ENCODE data around the gene PTPRT. TPM values are rescaled to one million over a fixed set of nuclear protein-coding genes. Genes with fewer than 3 reads are reported as not detected.

PTPRT gene
- total and polyA plus RNA-seq, 2 of the 4 experiments (the other 2 are of a cell fraction) = not detected

- in situ Hi-C loops (cut with MboI; ENCODE audit: low sequenced_read_pairs) = no loop called here
- no peak for ATAC-seq (ENCODE audit: low read depth)
- no TSS peak for BruUV-seq (replicated peaks)
Measured at GRCh38 chr20:43029176-43029575, 160.5 kb downstream of the PTPRT start.

More at GRCh38 chr20:43029176-43029575, 160.5 kb downstream of the PTPRT start:
- CTCF ChIA-PET = no interaction called here
- Histone ChIP-seq H3K27ac (ENCODE audit: insufficient read depth, low read length) (no peak overlapping the region), H3K9ac (ENCODE audit: low read depth, low read length) (no peak overlapping the region), H3K4me3 (ENCODE audit: insufficient read depth, low read depth, low read length) (no peak overlapping the region), H4K8ac (ENCODE audit: low read depth in 2 of 2, low read length in 2 of 2) (no peak overlapping the region), H4K91ac (ENCODE audit: insufficient read depth, low read depth, low read length) (no peak overlapping the region), H3K27me3 (ENCODE audit: control insufficient read depth, insufficient read depth, low read length) (no peaks in the 10 kb centered on the region), H3K36me3 (ENCODE audit: control insufficient read depth, insufficient read depth, low read length) (no peaks in the 10 kb centered on the region), H4K5ac (ENCODE audit: low read depth, low read length) (no peak overlapping the region), H3K56ac (ENCODE audit: extremely low read depth, insufficient read depth, low read length) (no peak overlapping the region), H3K9me3 (ENCODE audit: control insufficient read depth, insufficient read depth, low read length) (peaks cover 31% of the 10 kb centered on the region), H2BK5ac (ENCODE audit: low read depth, low read length, poor library complexity, severe bottlenecking) (no peak overlapping the region), H3K14ac (replicated peaks; ENCODE audit: low read depth, low read length) (no peak overlapping the region), H2BK15ac (ENCODE audit: low read depth, low read length) (no peak overlapping the region), H2AFZ (replicated peaks; ENCODE audit: low read length, poor library complexity) (no peak overlapping the region), H2BK120ac (ENCODE audit: low read depth, low read length) (no peak overlapping the region), H2AK9ac (replicated peaks; ENCODE audit: low read depth, low read length, poor library complexity) (no peak overlapping the region), H3K23ac (ENCODE audit: low read depth, low read length) (no peak overlapping the region), H4K20me1 (ENCODE audit: insufficient read depth, low read length) (no peaks in the 10 kb centered on the region), H3K4ac (ENCODE audit: low read depth, low read length) (no peak overlapping the region), H3K4me1 (ENCODE audit: control insufficient read depth, insufficient read depth, low read length) (no peaks in the 10 kb centered on the region), H2BK20ac (ENCODE audit: low read depth, low read length) (no peak overlapping the region), H3K9me1 (ENCODE audit: insufficient read depth, low read length) (no peaks in the 10 kb centered on the region), H3K4me2 (ENCODE audit: low read depth, low read length) (no peak overlapping the region), H3K18ac (ENCODE audit: low read depth, low read length) (no peak overlapping the region), H2AK5ac (ENCODE audit: low read depth, low read length) (no peak overlapping the region), H3K79me1 (ENCODE audit: low read depth in 1 of 2, low read length in 2 of 2) (no peaks in the 10 kb centered on the region)
- TF ChIP-seq MAFK (IDR thresholded peaks at IDR 0.05; ENCODE audit: low read depth, low read length) = no peak
- WGBS, 2 experiments (ENCODE audit: extremely low coverage in 2 of 2, insufficient read length in 1 of 2) = 0% methylated on average over 1 of the region's 8 CpGs; no CpG with 5 or more reads in 1 of the 2 experiments
- POLR2A ChIA-PET (ENCODE audit: unreplicated experiment) = no interaction called here
- dilution Hi-C loops (cut with HindIII; ENCODE audit: low sequenced_read_pairs, unreplicated experiment) (no loop called here), intact Hi-C loops (cut with micrococcal nuclease) (no loop called here)
- DNase-seq = no peak

Data from IMR-90 (cell line).